Measurements from ENCODE around the gene PLXNB1.

PLXNB1 gene

DNA sequence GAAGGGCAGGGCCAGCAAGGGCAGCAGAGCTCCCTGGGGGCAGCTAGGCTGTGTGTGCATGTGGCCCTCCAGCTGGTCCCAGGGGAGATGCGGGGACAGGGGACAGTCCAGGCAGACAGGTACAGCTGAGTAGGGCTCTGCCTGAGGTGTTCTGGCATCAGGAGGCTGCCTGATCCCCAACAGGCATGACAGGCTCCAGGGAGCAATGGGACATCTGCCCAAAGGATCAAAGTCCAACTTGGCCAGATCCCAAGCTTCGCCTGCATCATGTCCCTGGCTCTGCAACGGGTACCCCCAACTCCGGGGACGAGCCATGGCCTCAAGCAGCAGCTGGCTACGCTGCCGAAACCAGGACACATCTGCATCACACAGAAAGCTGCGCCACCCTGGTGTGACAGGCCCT is 38.4 kb upstream of the PLXNB1 start:
- no peak overlapping the region for H3K4me3 ChIP-seq (ENCODE audit: low read length)
- no peak for DNase-seq (ENCODE audit: low read depth)
- TF ChIP-seq, protein P1, sequence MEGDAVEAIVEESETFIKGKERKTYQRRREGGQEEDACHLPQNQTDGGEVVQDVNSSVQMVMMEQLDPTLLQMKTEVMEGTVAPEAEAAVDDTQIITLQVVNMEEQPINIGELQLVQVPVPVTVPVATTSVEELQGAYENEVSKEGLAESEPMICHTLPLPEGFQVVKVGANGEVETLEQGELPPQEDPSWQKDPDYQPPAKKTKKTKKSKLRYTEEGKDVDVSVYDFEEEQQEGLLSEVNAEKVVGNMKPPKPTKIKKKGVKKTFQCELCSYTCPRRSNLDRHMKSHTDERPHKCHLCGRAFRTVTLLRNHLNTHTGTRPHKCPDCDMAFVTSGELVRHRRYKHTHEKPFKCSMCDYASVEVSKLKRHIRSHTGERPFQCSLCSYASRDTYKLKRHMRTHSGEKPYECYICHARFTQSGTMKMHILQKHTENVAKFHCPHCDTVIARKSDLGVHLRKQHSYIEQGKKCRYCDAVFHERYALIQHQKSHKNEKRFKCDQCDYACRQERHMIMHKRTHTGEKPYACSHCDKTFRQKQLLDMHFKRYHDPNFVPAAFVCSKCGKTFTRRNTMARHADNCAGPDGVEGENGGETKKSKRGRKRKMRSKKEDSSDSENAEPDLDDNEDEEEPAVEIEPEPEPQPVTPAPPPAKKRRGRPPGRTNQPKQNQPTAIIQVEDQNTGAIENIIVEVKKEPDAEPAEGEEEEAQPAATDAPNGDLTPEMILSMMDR (conservative IDR thresholded peaks at IDR 0.05; ENCODE audit: low read length) = no peak

DNA sequence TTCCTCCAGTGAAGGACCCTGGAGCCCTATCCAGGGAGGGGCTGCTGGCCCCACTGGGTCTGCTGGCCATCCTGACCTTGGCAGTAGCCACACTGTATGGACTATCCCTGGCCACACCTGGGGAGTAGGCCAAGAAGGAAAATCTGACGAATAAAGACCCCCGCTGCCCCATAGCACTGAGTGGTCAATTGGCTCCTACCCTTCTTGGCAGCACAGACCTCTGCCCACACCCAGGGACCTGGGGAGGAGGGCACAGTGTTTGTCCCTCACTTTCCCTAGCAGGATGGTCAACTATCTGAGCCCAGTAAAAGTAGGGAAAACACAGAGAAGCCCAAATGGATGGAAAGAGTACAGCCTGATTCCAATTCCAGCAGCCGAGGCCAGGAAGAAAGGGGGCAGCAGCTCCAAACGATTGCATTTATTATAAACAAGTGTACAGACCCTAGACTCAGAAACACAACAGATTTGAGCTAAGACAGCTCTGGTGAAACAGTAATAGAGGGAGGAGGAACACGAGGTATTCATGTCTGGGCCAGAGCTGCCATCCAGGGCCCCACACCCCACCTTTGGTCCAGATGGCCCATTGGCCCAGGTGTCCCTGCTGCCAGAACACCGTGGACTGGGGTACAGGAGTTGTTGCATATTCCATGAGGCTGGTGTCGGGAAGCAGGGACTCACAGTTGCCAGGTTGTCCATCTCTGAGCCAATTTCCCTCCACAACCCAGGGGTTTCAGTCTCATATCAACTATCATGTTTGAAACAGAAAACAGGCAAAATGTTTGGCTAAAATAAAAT is 37.8 kb upstream of the PLXNB1 start:
- no peak overlapping the region for H3K4me3 ChIP-seq (ENCODE audit: low read length)
- no peak for DNase-seq (ENCODE audit: low read depth)
- TF ChIP-seq, protein P1 (conservative IDR thresholded peaks at IDR 0.05; ENCODE audit: low read length) = no peak

DNA sequence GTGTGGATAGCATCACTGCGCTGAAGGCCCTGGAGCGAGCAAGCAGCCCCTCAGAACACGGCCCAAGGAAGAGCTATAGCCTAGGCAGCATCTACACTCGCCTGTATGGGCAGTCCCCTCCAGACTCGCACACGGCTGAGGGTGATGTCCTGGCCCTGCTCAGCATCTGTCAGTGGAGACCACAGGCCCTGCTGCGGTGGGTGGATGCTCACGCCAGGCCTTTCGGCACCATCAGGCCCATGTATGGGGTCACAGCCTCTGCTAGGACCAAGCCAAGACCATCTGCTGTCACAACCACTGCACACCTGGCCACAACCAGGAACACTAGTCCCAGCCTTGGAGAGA is 37.2 kb upstream of the PLXNB1 start:
- DNase-seq (ENCODE audit: low read depth) = no peak
- peak overlapping the region; percentile 60 for H3K4me3 ChIP-seq (ENCODE audit: low read length)
- TF ChIP-seq, protein P1 (conservative IDR thresholded peaks at IDR 0.05; ENCODE audit: low read length) = no peak

DNA sequence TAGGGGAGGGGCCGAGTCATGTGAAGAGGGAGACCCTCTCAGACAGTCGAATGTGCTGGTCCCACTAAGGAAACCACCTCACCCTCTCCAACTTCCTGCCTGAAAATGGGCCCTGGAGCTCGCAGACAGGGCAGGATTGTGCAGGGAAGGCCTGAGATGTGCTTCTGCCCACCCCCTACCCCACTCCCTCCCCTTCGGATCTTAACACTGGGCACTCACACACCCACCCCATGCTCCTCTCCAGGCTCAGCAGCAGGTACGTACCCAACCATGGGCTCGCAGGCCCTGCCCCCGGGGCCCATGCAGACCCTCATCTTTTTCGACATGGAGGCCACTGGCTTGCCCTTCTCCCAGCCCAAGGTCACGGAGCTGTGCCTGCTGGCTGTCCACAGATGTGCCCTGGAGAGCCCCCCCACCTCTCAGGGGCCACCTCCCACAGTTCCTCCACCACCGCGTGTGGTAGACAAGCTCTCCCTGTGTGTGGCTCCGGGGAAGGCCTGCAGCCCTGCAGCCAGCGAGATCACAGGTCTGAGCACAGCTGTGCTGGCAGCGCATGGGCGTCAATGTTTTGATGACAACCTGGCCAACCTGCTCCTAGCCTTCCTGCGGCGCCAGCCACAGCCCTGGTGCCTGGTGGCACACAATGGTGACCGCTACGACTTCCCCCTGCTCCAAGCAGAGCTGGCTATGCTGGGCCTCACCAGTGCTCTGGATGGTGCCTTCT is 36.7 kb upstream of the PLXNB1 start:
- peak; percentile 9 for DNase-seq (ENCODE audit: low read depth)
- H3K4me3 ChIP-seq (ENCODE audit: low read length) = peak overlapping the region; percentile 60
- TF ChIP-seq, protein P1 (conservative IDR thresholded peaks at IDR 0.05; ENCODE audit: low read length) = no peak

DNA sequence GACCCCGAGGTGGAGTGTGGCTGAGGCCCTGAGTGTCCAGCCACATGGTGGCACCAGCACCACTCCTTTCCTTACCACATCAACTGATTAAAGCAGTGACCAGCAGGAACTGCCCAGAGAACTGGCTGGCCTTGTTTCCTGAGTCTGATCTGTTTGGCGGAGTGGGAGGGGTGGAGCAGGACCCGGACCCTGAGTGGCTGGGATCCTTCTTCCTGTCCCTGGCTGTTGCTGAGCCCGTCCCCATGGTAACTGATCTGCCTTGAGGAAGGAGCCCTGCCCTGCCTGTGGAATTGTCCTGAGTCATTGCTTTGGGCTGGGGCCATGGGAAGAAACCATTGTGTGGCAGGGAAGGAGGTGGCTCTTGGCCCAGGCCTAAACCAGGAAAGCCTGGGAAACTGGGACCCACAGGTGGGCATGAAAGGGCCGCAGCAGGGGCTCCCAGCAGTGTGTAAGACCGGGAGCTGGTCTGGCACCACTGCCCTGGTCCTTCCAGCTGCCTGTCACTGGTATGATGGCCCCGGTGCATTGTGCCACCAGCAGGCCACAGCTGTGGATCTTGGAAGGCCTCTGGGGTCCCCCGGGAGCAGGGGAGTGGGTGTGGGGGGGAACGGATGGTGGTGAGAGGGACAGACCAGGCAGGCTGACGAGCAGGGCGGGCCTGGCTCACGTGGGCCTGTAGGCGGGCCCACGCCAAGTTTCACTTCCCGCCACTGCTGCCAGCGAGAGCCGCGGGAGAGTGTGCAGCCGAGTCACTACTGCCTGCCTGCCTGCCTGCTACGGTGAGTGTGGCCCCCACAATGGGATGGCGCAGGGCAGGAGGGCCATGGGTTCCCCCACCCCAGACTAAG is 35.9 kb upstream of the PLXNB1 start:
- TF ChIP-seq, protein P1 (conservative IDR thresholded peaks at IDR 0.05; ENCODE audit: low read length) = peak; percentile 75
- H3K4me3 ChIP-seq (ENCODE audit: low read length) = peak overlapping the region; percentile 60
- peak; percentile 100 for DNase-seq (ENCODE audit: low read depth)

DNA sequence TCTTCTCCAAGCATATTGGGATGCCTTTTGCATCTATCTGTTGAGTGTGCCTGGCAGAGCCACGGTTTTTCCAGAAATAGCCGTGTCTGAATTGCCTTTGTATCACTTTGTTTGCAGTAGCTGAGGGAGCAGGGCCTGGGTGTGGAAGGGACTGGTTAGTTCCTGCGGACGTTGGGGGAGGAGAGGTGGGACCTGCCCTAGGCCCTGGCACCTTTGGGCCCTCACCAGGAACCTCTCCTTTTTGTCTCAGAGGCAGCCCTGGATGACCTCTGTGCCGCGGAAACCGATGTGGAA is 35.3 kb upstream of the PLXNB1 start:
- no peak overlapping the region for H3K4me3 ChIP-seq (ENCODE audit: low read length)
- DNase-seq (ENCODE audit: low read depth) = no peak

More for the DNA sequence above, 35.3 kb upstream of the PLXNB1 start:
- TF ChIP-seq, protein P1 (conservative IDR thresholded peaks at IDR 0.05; ENCODE audit: low read length) = no peak
